Measurements from ENCODE around the gene KCNJ18.
"Not testable (repeated sequence)": the region's sequence is repeated elsewhere in the genome, so short reads cannot be mapped to it uniquely, and the experiment has no call there.

The KCNJ18 gene

GRCh38 chr17:21719511-21720226 lies 27.3 kb downstream of the KCNJ18 start:
- not testable (repeated sequence) for H3K4me1 ChIP-seq (ENCODE audit: control insufficient read depth, insufficient read depth, low read length); H3K36me3 ChIP-seq (ENCODE audit: control insufficient read depth in 2 of 2, insufficient read depth in 2 of 2, low read length in 2 of 2); H3K9me3 ChIP-seq (ENCODE audit: control insufficient read depth in 2 of 2, low read length in 2 of 2); H3K27me3 ChIP-seq (ENCODE audit: control insufficient read depth in 1 of 2, insufficient read depth in 2 of 2, low read length in 2 of 2); H3K9ac ChIP-seq (ENCODE audit: low read length in 2 of 2); H3K27ac ChIP-seq (ENCODE audit: low read length); H3K4me3 ChIP-seq (ENCODE audit: low read length in 2 of 2)

GRCh38 chr17:21720566-21720965 lies 28.2 kb downstream of the KCNJ18 start:
- H3K4me3 ChIP-seq (ENCODE audit: low read length in 2 of 2); H3K27me3 ChIP-seq (ENCODE audit: control insufficient read depth in 1 of 2, insufficient read depth in 2 of 2, low read length in 2 of 2): not testable (repeated sequence)

GRCh38 chr17:21722268-21722667 lies 29.9 kb downstream of the KCNJ18 start:
- not testable (repeated sequence) for H3K4me3 ChIP-seq (ENCODE audit: low read length in 2 of 2); H3K27me3 ChIP-seq (ENCODE audit: control insufficient read depth in 1 of 2, insufficient read depth in 2 of 2, low read length in 2 of 2); H3K4me1 ChIP-seq (ENCODE audit: control insufficient read depth, insufficient read depth, low read length)

More at GRCh38 chr17:21720566-21720965, 28.2 kb downstream of the KCNJ18 start:
- not testable (repeated sequence) for H3K36me3 ChIP-seq (ENCODE audit: control insufficient read depth in 2 of 2, insufficient read depth in 2 of 2, low read length in 2 of 2); H3K9ac ChIP-seq (ENCODE audit: low read length in 2 of 2); H3K9me3 ChIP-seq (ENCODE audit: control insufficient read depth in 2 of 2, low read length in 2 of 2); H3K27ac ChIP-seq (ENCODE audit: low read length); H3K4me1 ChIP-seq (ENCODE audit: control insufficient read depth, insufficient read depth, low read length)

GRCh38 chr17:21724216-21725006 lies 32.1 kb downstream of the KCNJ18 start:
- not testable (repeated sequence) for H3K36me3 ChIP-seq (ENCODE audit: control insufficient read depth in 2 of 2, insufficient read depth in 2 of 2, low read length in 2 of 2); H3K4me1 ChIP-seq (ENCODE audit: control insufficient read depth, insufficient read depth, low read length); H3K27me3 ChIP-seq (ENCODE audit: control insufficient read depth in 1 of 2, insufficient read depth in 2 of 2, low read length in 2 of 2); H3K9ac ChIP-seq (ENCODE audit: low read length in 2 of 2); H3K9me3 ChIP-seq (ENCODE audit: control insufficient read depth in 2 of 2, low read length in 2 of 2); H3K27ac ChIP-seq (ENCODE audit: low read length); H3K4me3 ChIP-seq (ENCODE audit: low read length in 2 of 2)

More at GRCh38 chr17:21722268-21722667, 29.9 kb downstream of the KCNJ18 start:
- H3K9me3 ChIP-seq (ENCODE audit: control insufficient read depth in 2 of 2, low read length in 2 of 2); H3K36me3 ChIP-seq (ENCODE audit: control insufficient read depth in 2 of 2, insufficient read depth in 2 of 2, low read length in 2 of 2); H3K27ac ChIP-seq (ENCODE audit: low read length); H3K9ac ChIP-seq (ENCODE audit: low read length in 2 of 2): not testable (repeated sequence)

GRCh38 chr17:21731076-21731475 lies 38.8 kb downstream of the KCNJ18 start:
- not testable (repeated sequence) for H3K4me3 ChIP-seq (ENCODE audit: low read length in 2 of 2); H3K9ac ChIP-seq (ENCODE audit: low read length in 2 of 2); H3K27me3 ChIP-seq (ENCODE audit: control insufficient read depth in 1 of 2, insufficient read depth in 2 of 2, low read length in 2 of 2); H3K9me3 ChIP-seq (ENCODE audit: control insufficient read depth in 2 of 2, low read length in 2 of 2); H3K27ac ChIP-seq (ENCODE audit: low read length); H3K4me1 ChIP-seq (ENCODE audit: control insufficient read depth, insufficient read depth, low read length); H3K36me3 ChIP-seq (ENCODE audit: control insufficient read depth in 2 of 2, insufficient read depth in 2 of 2, low read length in 2 of 2)

GRCh38 chr17:21733931-21734330 lies 41.6 kb downstream of the KCNJ18 start:
- H3K9ac ChIP-seq (ENCODE audit: low read length in 2 of 2); H3K27me3 ChIP-seq (ENCODE audit: control insufficient read depth in 1 of 2, insufficient read depth in 2 of 2, low read length in 2 of 2); H3K36me3 ChIP-seq (ENCODE audit: control insufficient read depth in 2 of 2, insufficient read depth in 2 of 2, low read length in 2 of 2); H3K4me1 ChIP-seq (ENCODE audit: control insufficient read depth, insufficient read depth, low read length); H3K27ac ChIP-seq (ENCODE audit: low read length); H3K9me3 ChIP-seq (ENCODE audit: control insufficient read depth in 2 of 2, low read length in 2 of 2); H3K4me3 ChIP-seq (ENCODE audit: low read length in 2 of 2): not testable (repeated sequence)

- H3K27me3 ChIP-seq (ENCODE audit: control insufficient read depth in 1 of 2, insufficient read depth in 2 of 2, low read length in 2 of 2); H3K9ac ChIP-seq (ENCODE audit: low read length in 2 of 2); H3K4me3 ChIP-seq (ENCODE audit: low read length in 2 of 2); H3K9me3 ChIP-seq (ENCODE audit: control insufficient read depth in 2 of 2, low read length in 2 of 2); H3K36me3 ChIP-seq (ENCODE audit: control insufficient read depth in 2 of 2, insufficient read depth in 2 of 2, low read length in 2 of 2); H3K4me1 ChIP-seq (ENCODE audit: control insufficient read depth, insufficient read depth, low read length); H3K27ac ChIP-seq (ENCODE audit: low read length): not testable (repeated sequence)
Observed at GRCh38 chr17:21735814-21736213, 43.5 kb downstream of the KCNJ18 start.

- not testable (repeated sequence) for H3K36me3 ChIP-seq (ENCODE audit: control insufficient read depth in 2 of 2, insufficient read depth in 2 of 2, low read length in 2 of 2); H3K4me3 ChIP-seq (ENCODE audit: low read length in 2 of 2); H3K27me3 ChIP-seq (ENCODE audit: control insufficient read depth in 1 of 2, insufficient read depth in 2 of 2, low read length in 2 of 2); H3K4me1 ChIP-seq (ENCODE audit: control insufficient read depth, insufficient read depth, low read length); H3K9ac ChIP-seq (ENCODE audit: low read length in 2 of 2); H3K27ac ChIP-seq (ENCODE audit: low read length); H3K9me3 ChIP-seq (ENCODE audit: control insufficient read depth in 2 of 2, low read length in 2 of 2)
Observed at GRCh38 chr17:21737015-21737580, 44.8 kb downstream of the KCNJ18 start.

GRCh38 chr17:21738241-21738640 lies 45.9 kb downstream of the KCNJ18 start:
- H3K27ac ChIP-seq (ENCODE audit: low read length); H3K36me3 ChIP-seq (ENCODE audit: control insufficient read depth in 2 of 2, insufficient read depth in 2 of 2, low read length in 2 of 2); H3K4me1 ChIP-seq (ENCODE audit: control insufficient read depth, insufficient read depth, low read length); H3K4me3 ChIP-seq (ENCODE audit: low read length in 2 of 2); H3K9ac ChIP-seq (ENCODE audit: low read length in 2 of 2); H3K27me3 ChIP-seq (ENCODE audit: control insufficient read depth in 1 of 2, insufficient read depth in 2 of 2, low read length in 2 of 2); H3K9me3 ChIP-seq (ENCODE audit: control insufficient read depth in 2 of 2, low read length in 2 of 2): not testable (repeated sequence)

- not testable (repeated sequence) for H3K9ac ChIP-seq (ENCODE audit: low read length in 2 of 2); H3K9me3 ChIP-seq (ENCODE audit: control insufficient read depth in 2 of 2, low read length in 2 of 2); H3K4me1 ChIP-seq (ENCODE audit: control insufficient read depth, insufficient read depth, low read length); H3K4me3 ChIP-seq (ENCODE audit: low read length in 2 of 2); H3K27ac ChIP-seq (ENCODE audit: low read length); H3K27me3 ChIP-seq (ENCODE audit: control insufficient read depth in 1 of 2, insufficient read depth in 2 of 2, low read length in 2 of 2); H3K36me3 ChIP-seq (ENCODE audit: control insufficient read depth in 2 of 2, insufficient read depth in 2 of 2, low read length in 2 of 2)
Observed at GRCh38 chr17:21738877-21739474, 46.7 kb downstream of the KCNJ18 start.

- H3K4me1 ChIP-seq (ENCODE audit: control insufficient read depth, insufficient read depth, low read length); H3K4me3 ChIP-seq (ENCODE audit: low read length in 2 of 2); H3K27me3 ChIP-seq (ENCODE audit: control insufficient read depth in 1 of 2, insufficient read depth in 2 of 2, low read length in 2 of 2); H3K27ac ChIP-seq (ENCODE audit: low read length); H3K9me3 ChIP-seq (ENCODE audit: control insufficient read depth in 2 of 2, low read length in 2 of 2); H3K36me3 ChIP-seq (ENCODE audit: control insufficient read depth in 2 of 2, insufficient read depth in 2 of 2, low read length in 2 of 2); H3K9ac ChIP-seq (ENCODE audit: low read length in 2 of 2): not testable (repeated sequence)
Observed at GRCh38 chr17:21739485-21739884, 47.2 kb downstream of the KCNJ18 start.

Measured in stomach smooth muscle (tissue), 2 donors.